HG03575 (cell line): Measurements from ENCODE around the gene EEPD1.
"Not testable (repeated sequence)": the region's sequence is repeated elsewhere in the genome, so short reads cannot be mapped to it uniquely, and the experiment has no call there.

Experiments
- ATAC-seq: cut with Tn5 transposase; IDR thresholded peaks from one replicate; pipeline ENCODE4 v1.9.1; 2021; ENCODE audit not compliant: unreplicated experiment, insufficient number of reproducible peaks, low FRiP score; ENCODE audit errors: extremely low read depth

The EEPD1 gene

DNA sequence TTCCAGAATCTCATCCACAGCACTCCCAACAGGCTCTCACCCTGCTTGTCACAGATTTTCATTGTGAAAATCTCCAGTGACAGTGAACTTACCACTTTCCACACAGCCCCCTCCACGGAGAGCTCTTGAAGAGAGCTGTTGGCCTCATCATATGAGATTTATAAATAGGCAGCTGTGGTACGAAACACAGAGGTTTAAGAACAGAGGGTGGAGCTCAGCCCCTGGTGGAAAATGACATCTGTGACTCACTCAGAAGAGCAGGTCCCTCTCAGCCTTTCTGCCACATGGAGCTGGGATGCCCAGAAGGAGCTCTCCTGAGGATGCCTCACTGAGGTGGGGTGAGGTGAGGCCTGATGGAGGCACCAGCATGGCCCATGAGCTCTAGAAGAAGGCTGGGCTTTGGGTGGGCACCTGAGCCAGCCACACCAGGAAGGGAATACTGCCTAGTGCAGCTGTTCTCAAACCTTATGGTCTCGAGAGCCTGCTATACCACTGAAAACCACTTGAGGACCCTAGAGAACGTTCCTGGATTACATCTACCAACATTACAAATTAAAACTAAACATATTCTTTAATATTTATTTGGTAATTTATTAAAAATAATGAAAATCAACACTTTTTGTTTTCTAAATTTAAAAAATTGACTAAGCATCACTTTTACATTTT, 25.8 kb upstream of the EEPD1 start:
- no peak for ATAC-seq

DNA sequence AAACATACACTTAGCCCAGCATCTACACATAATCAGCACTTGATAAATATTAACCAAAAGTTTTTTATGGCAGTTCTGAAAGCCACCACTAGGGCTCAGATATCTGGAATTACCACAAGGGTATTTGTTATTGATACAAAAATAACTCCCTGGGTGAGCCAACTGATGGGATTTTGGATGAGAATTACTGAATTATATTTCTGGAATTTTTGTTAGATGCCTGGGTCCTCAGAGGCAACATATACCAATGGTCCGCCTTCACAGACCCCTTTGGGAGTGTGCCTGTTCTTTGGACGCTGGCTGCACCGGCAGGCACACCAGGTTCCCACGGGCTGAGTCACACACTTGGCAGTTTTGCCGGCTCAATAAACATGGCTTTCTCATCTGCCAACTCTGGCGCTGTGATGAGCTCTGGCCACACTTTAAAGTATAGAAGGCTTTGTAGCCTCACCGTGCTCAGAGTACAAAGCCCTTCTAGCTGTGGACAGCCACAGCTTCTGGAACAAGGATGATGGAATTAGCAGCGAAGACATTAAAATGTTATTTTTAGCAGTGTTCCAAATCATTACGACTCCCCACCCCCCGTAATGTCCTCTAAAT, 24.5 kb upstream of the EEPD1 start:
- no peak for ATAC-seq

DNA sequence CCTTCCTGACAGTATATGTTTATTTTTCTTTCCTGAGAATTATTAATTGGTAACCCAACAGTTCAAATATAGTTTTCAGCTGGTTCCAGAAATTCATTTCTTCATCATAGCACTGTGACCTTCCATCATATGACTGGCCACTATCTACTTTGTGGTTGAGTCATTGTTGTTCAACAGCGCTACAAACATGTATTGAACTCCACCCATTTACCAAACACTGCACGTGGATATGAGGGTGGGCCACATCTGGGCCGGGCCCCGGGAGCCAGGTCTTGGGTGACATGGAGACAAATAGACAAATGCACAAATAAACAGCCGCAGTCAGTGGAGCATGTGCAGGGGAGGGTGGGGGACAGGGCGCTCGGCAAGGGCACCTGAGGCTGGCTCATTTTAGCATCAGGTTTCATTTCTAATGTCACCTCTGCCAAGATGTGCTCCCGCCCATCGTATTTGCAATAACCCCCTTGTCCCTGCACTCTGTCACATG, 24.0 kb upstream of the EEPD1 start:
- ATAC-seq: no peak

DNA sequence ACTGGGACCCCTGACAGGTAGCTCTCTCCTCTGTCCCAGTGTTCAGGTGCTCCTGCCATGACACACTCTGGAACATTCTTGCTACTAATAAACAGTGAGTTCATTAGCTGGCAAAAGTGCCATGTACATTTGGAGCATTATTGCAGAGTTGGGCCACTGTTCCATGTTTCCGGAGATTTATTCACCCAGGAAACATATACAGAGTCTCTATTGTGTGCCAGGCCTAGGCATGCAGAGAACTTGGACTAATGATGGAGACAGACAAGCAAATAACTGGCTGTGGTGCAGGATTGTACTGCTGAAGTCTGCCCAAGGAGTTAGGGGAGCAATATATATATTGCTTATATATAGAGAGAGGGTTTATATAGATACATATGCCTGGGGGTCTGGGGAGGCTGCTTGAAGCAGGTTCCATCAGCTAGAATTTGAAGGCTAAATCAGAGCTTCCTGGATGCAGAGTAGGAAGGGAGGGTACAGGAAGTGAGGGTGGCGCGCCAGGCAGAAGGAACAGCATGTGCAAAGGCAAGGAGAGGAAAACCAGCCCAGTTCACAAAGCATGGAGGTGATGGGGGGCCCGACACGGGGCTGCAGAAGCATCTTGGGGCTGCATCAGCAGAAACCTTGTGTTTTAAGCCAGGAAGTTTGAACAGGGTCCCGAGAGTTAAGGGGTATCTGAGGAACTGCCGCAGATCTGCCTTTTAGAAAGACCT, 22.7 kb upstream of the EEPD1 start:
- no peak for ATAC-seq

DNA sequence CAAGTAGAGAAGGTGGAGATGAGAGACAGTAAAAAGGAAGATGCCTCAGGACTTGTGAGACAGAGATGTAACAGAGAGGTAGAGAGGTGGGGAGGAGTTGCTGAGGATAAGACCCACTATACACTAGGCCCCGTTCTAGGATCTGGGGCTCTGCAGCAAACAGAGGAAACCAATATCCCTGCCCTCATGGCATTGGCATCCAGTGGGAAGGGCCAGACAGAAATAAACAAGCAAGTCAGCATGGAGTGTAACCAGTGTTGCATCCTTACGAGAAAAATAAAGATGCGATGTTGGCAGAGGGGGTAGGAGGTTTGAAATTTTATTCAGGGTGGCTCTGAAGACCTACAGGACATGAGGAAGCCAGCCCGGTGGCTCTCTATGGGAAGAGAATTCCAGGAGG, 22.0 kb upstream of the EEPD1 start:
- ATAC-seq: no peak

DNA sequence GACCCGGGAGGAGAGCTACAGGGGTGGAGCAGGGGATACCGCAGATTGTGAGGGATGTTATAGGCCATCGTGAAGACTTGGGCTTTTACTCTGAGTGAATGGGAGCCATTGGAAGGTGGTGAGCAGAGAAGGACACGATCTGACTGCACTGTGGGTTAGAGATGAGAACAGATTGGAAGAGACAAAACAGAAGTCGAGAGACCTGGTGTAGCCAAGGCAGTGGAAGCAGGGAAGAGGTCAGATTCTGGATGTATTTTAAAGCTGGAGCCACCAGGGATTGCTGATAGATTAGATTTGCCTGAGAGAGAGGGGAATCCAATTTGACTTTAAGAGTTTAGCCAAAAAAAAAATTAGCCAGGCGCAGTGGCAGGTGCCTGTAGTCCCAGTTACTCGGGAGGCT, 21.6 kb upstream of the EEPD1 start:
- no peak for ATAC-seq

DNA sequence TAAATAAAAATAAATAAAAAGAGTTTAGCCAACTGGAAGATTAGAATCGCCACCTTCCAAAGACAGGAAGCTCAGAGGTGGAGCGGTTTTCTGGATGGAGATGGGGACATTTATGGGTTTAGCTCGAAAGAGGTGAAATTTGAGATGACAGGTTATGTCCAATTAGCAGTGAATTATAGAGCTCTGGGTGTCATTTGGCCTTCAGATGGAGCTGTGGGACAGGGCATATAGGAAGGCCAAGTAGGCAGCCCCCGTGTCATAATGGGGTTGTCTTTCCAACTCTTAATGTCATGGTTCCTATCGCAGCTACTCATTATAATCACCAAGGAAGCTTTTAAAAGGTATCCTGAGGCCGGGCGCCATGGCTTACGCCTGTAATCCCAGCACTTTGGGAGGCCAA, 21.0 kb upstream of the EEPD1 start:
- no peak for ATAC-seq

DNA sequence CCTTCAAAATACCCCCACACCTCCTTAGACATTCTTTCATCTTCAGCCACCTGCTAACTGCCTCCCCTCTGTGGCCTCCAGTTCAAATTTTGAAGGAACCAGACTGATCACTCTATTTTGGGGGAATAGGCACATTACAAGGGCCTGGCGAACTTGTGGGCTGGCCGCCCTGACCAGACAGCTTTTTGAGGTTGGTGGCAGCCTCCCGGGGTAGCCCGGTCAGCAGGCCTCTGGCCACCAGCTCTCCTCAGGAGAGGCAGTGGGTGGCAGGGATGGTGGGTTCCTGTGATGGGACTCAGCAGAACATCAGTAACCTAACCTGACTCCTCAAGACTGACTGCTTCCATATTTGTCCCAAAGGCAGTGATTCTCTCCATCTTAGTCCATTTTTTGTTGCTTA, 17.4 kb upstream of the EEPD1 start:
- no peak for ATAC-seq

DNA sequence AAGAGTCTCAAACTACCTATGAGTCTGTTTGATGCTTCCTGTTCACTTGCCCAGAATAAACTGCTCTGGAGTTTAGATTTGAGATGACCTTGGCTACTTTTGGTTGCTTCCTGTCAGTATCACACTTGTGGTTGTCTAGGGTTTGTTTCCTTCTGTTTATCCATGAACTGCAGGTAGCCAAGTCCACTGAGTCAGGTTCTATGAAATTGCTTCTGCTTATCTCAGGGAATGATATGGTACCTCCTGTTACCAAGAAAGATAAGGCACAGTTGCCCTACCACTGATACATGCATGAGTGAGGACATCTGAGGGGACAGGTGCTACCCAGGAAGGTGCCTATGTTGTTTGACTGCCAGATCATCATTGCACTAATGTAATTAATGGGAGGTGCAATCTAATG, 15.8 kb upstream of the EEPD1 start:
- no peak for ATAC-seq

DNA sequence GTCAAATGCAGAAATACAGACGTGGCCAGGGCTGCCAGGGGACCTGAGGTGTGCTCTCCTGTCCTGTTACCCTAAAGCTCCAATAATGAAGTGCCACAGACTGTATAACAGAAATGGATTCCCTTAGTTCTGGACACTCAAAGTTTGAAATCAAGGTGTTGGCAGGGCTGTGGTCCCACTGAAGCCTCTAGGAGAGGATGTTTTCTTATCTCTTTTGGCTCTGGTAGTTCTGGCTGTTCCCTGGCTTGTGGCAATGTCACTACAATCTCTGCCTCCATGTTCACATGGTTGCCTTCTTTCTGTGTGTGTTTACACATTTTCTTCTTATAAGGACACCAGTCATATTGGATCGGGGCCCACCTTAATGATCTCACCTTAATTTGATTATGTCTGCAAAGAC, 15.3 kb upstream of the EEPD1 start:
- no peak for ATAC-seq

DNA sequence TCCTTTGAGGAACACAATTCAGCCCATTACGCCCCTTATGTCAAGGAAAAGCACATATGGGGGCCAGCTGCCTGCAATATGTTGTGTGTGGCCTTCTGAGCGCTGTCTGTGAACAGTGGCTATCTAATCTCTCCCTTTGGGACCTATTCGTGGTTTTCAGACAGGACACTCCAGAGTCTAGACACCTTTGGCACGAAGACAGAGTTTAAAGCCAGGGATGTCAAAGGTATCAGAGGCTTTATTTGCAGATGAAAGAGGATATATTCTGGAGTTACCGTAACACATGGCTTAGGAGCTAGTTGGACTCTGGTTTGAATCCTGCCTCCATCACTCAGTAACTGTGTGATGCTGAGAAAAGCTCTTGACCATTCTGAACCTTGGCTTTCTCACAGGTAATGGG, 14.8 kb upstream of the EEPD1 start:
- ATAC-seq: no peak

DNA sequence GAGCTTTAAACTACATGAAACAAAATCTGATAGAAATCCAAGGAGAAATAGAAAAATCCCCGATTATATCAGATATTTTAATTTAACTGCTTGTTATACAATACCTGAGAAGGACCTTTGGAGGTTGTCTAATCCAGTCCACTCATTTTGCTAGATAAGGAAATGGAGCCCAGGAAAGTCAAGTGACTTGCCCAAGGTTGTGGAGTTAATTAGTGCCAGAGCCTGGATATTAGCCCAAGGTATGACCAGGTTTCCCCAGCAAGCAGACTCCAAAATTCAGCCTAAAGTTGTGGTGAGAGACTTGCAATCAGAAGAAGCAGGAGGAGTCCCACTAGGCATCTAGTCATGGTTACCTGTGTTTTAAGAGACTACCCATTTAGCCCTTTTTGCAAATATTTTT, 11.7 kb upstream of the EEPD1 start:
- ATAC-seq: no peak

DNA sequence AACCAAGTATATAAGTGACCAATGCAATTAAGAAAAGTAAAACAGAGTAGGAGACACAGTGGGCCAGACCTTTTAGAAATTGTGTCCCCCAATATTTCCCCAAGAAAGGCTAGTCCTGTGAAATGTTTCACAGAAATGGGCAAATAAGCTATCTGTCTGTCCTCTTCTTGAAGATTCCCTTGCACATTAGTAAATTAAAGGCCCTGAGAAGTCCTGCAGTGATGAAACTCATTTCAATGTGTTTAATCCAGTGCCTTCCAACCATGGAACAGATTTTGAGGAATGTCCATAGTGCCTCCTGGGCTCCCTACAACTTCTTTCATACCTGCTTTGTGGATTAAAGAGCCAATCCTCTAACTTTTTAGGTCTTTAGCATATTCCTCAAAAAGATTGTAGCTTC, 11.2 kb upstream of the EEPD1 start:
- no peak for ATAC-seq

DNA sequence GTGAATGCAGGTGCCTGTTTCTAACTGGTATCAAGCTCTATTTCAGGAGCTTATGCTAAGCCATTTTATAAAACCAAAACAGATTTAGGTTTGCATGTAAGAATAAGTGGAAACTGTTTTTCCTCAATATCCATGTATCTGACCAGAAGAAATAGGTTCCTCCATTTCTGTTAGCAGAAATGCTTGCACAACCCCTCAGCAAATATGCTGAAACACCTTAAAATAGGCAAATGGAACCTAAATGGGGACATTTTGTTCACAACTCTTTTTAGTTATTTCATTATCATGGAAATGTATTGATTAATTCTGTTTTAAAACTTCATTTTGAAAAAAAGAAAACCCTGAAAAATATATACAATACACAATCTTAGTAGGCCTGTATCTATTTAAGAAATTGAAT, 8.9 kb upstream of the EEPD1 start:
- ATAC-seq: no peak

DNA sequence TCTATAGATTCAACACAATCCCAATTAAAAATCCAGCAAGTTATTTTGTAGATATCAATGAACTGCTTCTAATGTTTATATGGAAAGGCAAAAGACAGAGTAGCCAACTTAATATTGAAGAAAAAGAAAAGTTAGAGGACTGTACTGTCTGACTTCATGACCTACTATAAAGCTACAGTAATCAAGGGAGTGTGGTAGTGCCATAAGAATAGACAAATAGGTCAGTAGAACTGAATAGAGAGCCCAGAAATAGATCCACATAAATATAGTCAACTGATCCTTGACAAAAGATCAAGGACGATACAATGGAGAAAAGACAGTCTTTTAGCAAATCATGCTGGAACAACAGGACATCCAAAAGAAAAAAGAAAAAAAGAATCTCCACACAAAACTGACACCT, 7.4 kb upstream of the EEPD1 start:
- no peak for ATAC-seq

DNA sequence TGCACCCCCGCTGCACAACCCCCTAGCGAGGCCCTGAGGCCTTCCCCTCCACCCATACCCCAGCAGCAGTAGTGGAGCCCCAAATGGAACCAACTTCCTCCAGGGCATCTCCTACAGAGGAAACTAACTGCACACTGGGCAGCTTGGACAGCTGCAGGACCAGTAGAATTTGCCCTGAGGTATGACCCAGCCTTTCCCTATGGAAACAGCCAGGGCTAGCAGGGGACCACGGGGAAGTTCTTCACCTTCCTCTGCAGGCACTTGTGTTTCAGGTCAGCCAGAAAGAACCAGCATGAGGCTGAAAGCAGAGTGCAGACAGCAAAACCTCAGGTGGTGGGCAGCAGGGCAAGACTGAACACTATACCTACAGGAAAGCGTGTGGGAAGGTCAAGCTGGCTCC, 5.7 kb upstream of the EEPD1 start:
- ATAC-seq: no peak

DNA sequence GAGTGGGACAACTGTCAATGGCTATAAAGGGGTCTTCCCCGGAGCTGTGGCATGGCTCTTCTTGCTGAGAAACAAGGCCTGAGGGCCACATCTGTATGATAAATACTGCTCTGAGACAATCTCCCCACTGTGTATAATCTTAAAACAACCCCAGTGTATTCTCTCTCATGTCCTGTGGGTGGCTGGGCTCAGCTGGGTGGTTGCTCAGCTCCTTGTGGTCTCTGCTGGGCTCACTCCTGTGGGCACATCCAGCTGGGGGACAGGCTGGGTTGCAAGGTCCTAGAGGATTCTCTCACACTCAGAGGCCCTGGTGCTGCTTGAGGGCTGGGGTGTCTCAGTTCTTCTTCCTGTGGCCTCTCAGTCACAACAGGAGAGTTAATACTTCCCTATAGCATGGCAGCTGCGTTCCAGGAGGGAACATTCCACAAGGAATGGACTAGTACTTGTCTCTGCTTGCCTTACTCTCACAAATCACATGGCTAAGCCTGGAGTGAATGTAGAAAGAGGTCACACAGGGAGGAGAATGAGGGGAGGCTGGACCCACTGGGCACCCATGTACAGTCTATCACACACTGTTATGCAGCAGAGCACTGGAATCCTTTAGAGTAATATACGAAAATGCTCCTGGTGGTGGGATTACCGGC, 4.5 kb upstream of the EEPD1 start:
- no peak for ATAC-seq

DNA sequence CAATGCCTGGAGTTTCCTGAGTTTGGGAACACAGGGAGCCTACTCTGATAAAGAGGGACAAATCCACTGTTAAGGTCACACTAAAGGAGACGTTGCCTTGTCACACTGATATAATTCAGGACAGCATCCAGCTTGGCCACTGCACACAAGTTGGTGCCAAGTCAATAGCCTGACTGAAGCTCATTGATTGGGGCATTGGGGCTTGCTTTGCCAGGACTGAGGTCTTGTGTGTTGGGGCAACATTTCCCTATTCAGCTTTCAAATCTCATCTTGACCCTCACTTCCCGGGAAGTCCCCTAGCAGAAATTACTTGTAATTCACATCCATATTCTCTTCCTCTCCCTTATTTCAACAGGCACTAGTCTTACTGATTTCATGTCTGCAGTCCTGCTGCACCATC, 3.8 kb upstream of the EEPD1 start:
- ATAC-seq: not testable (repeated sequence)

DNA sequence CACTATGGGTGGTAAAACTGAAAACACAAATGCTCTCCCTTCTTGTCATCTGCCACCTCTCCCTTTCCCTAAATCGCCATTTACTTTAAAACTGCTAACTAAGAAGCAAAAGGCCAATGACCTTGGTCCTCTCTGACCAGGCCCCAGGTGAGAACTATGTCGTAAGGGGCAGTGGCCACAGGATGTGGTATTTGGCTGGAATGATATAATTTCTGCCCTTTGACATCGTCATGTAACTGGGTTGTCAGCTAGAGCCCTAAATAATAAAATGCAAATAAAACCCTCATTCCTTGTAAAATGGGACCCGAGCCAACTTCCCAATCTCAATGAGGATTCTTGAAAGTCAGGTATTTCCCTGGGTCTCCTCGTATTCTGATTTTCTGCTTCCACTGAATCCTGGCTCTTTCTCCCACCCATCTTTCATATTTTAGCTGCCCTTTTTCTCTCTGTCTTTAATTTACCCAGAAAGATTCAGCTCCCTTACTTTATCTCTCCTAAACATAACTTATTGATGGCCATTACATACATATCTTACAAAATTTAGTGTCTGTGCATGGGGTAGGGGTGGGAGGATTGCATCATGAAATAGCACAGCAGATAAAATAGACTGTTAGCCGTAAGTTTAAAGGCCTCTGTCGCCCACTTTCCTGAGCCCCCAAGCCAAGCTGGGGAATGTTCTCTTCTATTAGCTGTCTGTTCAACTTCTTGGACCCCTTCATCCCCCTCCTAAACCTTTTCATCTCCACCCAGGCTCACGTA, 3.2 kb upstream of the EEPD1 start:
- no peak for ATAC-seq
